GM23338 (cell line): Measurements from ENCODE around the gene CITED1. TPM values are rescaled to one million over a fixed set of nuclear protein-coding genes. Genes with fewer than 3 reads are reported as not detected.

Experiments used
- ATAC-seq: fragments of 200-7000 bp; cut with Tn5 transposase; 3 replicates; pipeline ENCODE4 v1.9.1; 2020
- DNase-seq: peaks from one replicate; pipeline ENCODE4 v3.0.0-alpha.2; 2015; ENCODE audit warnings: low spot score
- H2AFZ ChIP-seq: fragments of 200-600 bp; sonication (generic); 2 replicates; pipeline ENCODE4 v1.8.0; 2016; ENCODE audit warnings: antibody characterized with exemption, mild to moderate bottlenecking, moderate library complexity
- H3F3A ChIP-seq: fragments of 200-600 bp; sonication (generic); replicated peaks from 2 replicates; pipeline ENCODE4 v1.8.0; 2017; ENCODE audit warnings: antibody characterized with exemption, mixed run types, low read depth
- H3K27ac ChIP-seq: fragments of 200-600 bp; sonication (generic); 2 replicates; pipeline ENCODE4 v1.6.1; 2016; ENCODE audit warnings: low read depth
- H3K27me3 ChIP-seq: fragments of 200-600 bp; sonication (generic); 2 replicates; pipeline ENCODE4 v1.8.0; 2016; ENCODE audit warnings: mild to moderate bottlenecking, mixed run types, moderate library complexity; ENCODE audit not compliant: insufficient read depth
- H3K36me3 ChIP-seq: fragments of 200-600 bp; sonication (generic); 2 replicates; pipeline ENCODE4 v1.8.0; 2016; ENCODE audit warnings: mild to moderate bottlenecking; ENCODE audit not compliant: insufficient read depth
- H3K4me1 ChIP-seq: fragments of 200-600 bp; sonication (generic); 2 replicates; pipeline ENCODE4 v1.8.0; 2016; ENCODE audit warnings: mild to moderate bottlenecking, moderate library complexity; ENCODE audit not compliant: insufficient read depth
- H3K4me2 ChIP-seq: fragments of 200-600 bp; sonication (generic); 2 replicates; pipeline ENCODE4 v1.7.1; 2017; ENCODE audit warnings: mixed run types
- H3K4me3 ChIP-seq: fragments of 200-600 bp; sonication (generic); 2 replicates; pipeline ENCODE4 v1.6.1; 2016; ENCODE audit warnings: mixed run types
- H3K79me2 ChIP-seq: fragments of 200-600 bp; sonication (generic); replicated peaks from 2 replicates; pipeline ENCODE4 v1.8.0; 2017; ENCODE audit warnings: mild to moderate bottlenecking; ENCODE audit not compliant: insufficient read depth
- H3K9me2 ChIP-seq: fragments of 200-600 bp; sonication (generic); 2 replicates; pipeline ENCODE4 v1.8.0; 2017; ENCODE audit not compliant: insufficient read depth
- H4K20me1 ChIP-seq: fragments of 200-600 bp; sonication (generic); replicated peaks from 2 replicates; pipeline ENCODE4 v1.8.0; 2017; ENCODE audit warnings: mild to moderate bottlenecking; ENCODE audit not compliant: insufficient read depth
- H3K27ac Mint-ChIP-seq: 2 replicates; pipeline ENCODE4 v1.8.0; 2020; ENCODE audit warnings: inconsistent platforms, mild to moderate bottlenecking, moderate library complexity, mixed read lengths
- H3K27me3 Mint-ChIP-seq: 3 replicates; pipeline ENCODE4 v1.8.0; 2022; ENCODE audit warnings: low read depth, mild to moderate bottlenecking, moderate library complexity, mixed read lengths, inconsistent platforms; ENCODE audit not compliant: insufficient read depth, poor library complexity
- H3K36me3 Mint-ChIP-seq: 3 replicates; pipeline ENCODE4 v1.8.0; 2021; ENCODE audit warnings: low read depth, mild to moderate bottlenecking, inconsistent platforms, moderate library complexity, mixed read lengths
- H3K4me1 Mint-ChIP-seq: 3 replicates; pipeline ENCODE4 v1.8.0; 2020; ENCODE audit warnings: mild to moderate bottlenecking, inconsistent platforms, mixed read lengths
- H3K4me3 Mint-ChIP-seq: 3 replicates; pipeline ENCODE4 v1.8.0; 2021; ENCODE audit warnings: moderate library complexity, mild to moderate bottlenecking, inconsistent platforms, mixed read lengths
- H3K9me3 Mint-ChIP-seq: 3 replicates; pipeline ENCODE4 v1.8.0; 2020; ENCODE audit warnings: moderate library complexity, mild to moderate bottlenecking, inconsistent platforms, mixed read lengths
- EZH2 ChIP-seq: fragments of 200-600 bp; sonication (generic); IDR thresholded peaks from one replicate; pipeline ENCODE4 v1.8.0; 2017; ENCODE audit warnings: antibody characterized with exemption, mild to moderate bottlenecking, low read depth; ENCODE audit not compliant: unreplicated experiment
- STAT1 ChIP-seq: IDR thresholded peaks from one replicate; pipeline ENCODE4 v1.6.1; 2016; ENCODE audit warnings: antibody characterized with exemption; ENCODE audit not compliant: unreplicated experiment
- ZNF462 ChIP-seq: fragments of 250-450 bp; sonication (Bioruptor Pico); IDR thresholded peaks from 2 replicates; pipeline ENCODE4 v1.5.0; 2020; ENCODE audit warnings: mild to moderate bottlenecking, moderate library complexity
- polyA plus RNA-seq: library from polyadenylated mRNA; unstranded; fragments of >200 nt; fragmentation: Nextera tagmentation; extraction: Ambion mirVana; gene quantifications from 2 replicates; pipeline ENCODE4 v1.2.1, GENCODE V29; 2016
- total RNA-seq: library from RNA; depleted of rRNA; stranded (reverse); fragments of >200 nt; shearing (Covaris generic); gene quantifications from 2 replicates; pipeline ENCODE4 v1.2.3, GENCODE V29; 2014

CITED1 gene
- total and polyA plus RNA-seq, 2 experiments from 2014 or later: 0.45 to 1.1 TPM

DNA sequence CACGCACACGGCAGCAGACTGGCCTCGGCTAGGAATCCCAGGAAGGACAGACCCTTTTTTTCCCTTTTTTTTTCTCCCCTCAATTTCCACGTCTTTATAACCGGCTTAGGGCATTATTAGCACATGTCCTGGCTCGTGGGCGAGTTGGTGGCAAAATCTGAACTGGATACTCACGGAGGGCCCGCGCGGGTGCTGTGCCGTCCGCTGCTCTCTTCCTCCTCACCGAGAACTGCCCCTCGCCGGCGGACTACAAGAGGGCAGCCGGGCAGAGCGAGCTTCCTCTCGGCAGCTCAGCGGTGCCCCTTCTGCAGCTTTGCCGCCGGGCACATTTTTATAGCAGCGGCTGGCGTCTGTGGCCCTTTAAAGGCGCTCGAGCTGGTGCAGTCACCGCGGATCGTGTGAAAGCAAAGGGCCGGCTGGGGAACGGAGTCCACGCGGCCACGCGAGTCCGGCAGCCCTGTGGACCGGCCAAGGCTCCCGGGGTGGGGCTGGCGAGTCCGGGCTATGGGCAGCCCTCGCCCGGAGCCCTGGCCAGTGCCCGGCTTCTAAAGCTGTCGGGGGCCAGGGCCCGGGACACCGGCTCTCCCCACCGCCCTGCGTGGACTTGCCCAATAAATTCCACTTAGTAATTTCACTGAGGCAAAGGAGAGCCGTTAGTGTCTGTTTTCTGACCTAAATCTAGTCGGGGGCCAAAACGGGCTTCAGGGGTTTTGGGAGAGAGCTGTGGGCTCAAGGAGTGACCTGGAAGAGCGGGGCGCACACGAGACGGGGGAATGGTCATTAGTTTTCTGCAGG is 1.3 kb upstream of the CITED1 start:
- ATAC-seq: peak; percentile 42
- Histone ChIP-seq H3K27me3 (peaks cover 89% of the 10 kb centered on the region), H3K27ac (no peak overlapping the region), H3K4me2 (peak overlapping the region; percentile 80), H3K79me2 (no peaks in the 10 kb centered on the region), H3F3A (peaks cover 3% of the 10 kb centered on the region; the same call in 1 of the 2 replicates), H2AFZ (no peak overlapping the region), H3K4me1 (0 out of 2 replicates have a peak, but pooled peaks cover 5% of the 10 kb centered on the region), H3K4me3 (peak overlapping the region; percentile 58), H3K36me3 (no peaks in the 10 kb centered on the region), H4K20me1 (no peaks in the 10 kb centered on the region), H3K9me2 (no peaks in the 10 kb centered on the region)
- H3K36me3 Mint-ChIP-seq: peaks cover 3% of the 10 kb centered on the region; the same call in 1 of the 3 replicates
- TF ChIP-seq STAT1 (no peak), EZH2 (peak; percentile 73), ZNF462 (CRISPR knock-in tag) (no peak)
- 0 out of 3 replicates have a peak, but pooled peaks cover 4% of the 10 kb centered on the region for H3K9me3 Mint-ChIP-seq
- peak overlapping the region; percentile 76 for H3K4me3 Mint-ChIP-seq
- peak; percentile 70 for DNase-seq
- H3K4me1 Mint-ChIP-seq: peaks cover 10% of the 10 kb centered on the region; the same call in 2 of the 3 replicates
- H3K27me3 Mint-ChIP-seq: peaks cover 66% of the 10 kb centered on the region
- H3K27ac Mint-ChIP-seq: no peak overlapping the region
